ENCODE measurements around the gene GPD1L.

DNA sequence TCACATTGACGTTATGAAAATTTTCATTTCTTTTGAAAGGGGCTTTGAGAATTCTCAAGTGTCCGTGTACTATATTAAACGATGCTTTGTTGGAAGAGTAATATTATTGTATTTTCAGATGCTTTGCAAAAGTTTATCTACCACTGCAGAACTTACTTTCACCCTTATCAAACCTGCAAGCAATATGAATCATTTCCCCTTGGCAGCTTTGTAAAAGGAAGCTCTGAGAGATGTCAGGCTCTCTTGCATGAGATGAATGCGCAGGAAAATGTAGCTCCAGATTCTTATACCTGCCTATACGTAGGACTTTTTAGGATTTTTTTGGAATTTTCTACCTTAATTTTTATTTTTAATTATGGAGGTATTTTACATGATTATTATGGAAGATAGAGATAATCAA is 34.5 kb downstream of the GPD1L start:
- TF ChIP-seq, protein P1, sequence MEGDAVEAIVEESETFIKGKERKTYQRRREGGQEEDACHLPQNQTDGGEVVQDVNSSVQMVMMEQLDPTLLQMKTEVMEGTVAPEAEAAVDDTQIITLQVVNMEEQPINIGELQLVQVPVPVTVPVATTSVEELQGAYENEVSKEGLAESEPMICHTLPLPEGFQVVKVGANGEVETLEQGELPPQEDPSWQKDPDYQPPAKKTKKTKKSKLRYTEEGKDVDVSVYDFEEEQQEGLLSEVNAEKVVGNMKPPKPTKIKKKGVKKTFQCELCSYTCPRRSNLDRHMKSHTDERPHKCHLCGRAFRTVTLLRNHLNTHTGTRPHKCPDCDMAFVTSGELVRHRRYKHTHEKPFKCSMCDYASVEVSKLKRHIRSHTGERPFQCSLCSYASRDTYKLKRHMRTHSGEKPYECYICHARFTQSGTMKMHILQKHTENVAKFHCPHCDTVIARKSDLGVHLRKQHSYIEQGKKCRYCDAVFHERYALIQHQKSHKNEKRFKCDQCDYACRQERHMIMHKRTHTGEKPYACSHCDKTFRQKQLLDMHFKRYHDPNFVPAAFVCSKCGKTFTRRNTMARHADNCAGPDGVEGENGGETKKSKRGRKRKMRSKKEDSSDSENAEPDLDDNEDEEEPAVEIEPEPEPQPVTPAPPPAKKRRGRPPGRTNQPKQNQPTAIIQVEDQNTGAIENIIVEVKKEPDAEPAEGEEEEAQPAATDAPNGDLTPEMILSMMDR (IDR thresholded peaks at IDR 0.05; ENCODE audit: insufficient read depth, low read length, poor library complexity, severe bottlenecking), result no peak
- no peak for TF ChIP-seq EZH2phosphoT487 (conservative IDR thresholded peaks at IDR 0.05; ENCODE audit: low read length)
